Activated CD8-positive, alpha-beta T cell treated with anti-CD3 and anti-CD28 coated beads for 36 hours (primary cell): ENCODE results near the gene STK24. TPM values are rescaled to one million over a fixed set of nuclear protein-coding genes. Genes with fewer than 3 reads are reported as not detected.

Source experiments
- ATAC-seq: fragments of 200-7000 bp; cut with Tn5 transposase; one replicate; pipeline ENCODE4 v1.10.0; 2021; ENCODE audit warnings: mild to moderate bottlenecking, moderate library complexity
- CTCF ChIA-PET: fragments of 350-600 bp; sonication (Branson Sonifier 250); formaldehyde crosslinking; loops from one replicate; lab custom pipeline; 2021; ENCODE audit warnings: antibody characterized with exemption; lab: Charles Lee
- POLR2A ChIA-PET: fragments of 350-600 bp; sonication (Branson Sonifier 250); formaldehyde crosslinking; loops from one replicate; lab custom pipeline; 2021; ENCODE audit warnings: antibody characterized with exemption; lab: Charles Lee
- DNase-seq: peaks from one replicate; pipeline ENCODE4 v3.0.0-alpha.2; 2020
- H3K27ac Mint-ChIP-seq: one replicate; pipeline ENCODE4 v1.8.0; 2021; ENCODE audit warnings: mild to moderate bottlenecking, mixed read lengths
- H3K27me3 Mint-ChIP-seq: one replicate; pipeline ENCODE4 v1.8.0; 2021; ENCODE audit warnings: mixed read lengths
- H3K36me3 Mint-ChIP-seq: one replicate; pipeline ENCODE4 v1.8.0; 2021; ENCODE audit warnings: low read depth, mixed read lengths
- H3K4me1 Mint-ChIP-seq: one replicate; pipeline ENCODE4 v1.8.0; 2021; ENCODE audit warnings: low read depth, mixed read lengths
- H3K4me3 Mint-ChIP-seq: one replicate; pipeline ENCODE4 v1.8.0; 2021; ENCODE audit warnings: mild to moderate bottlenecking, moderate library complexity, mixed read lengths
- H3K9me3 Mint-ChIP-seq: one replicate; pipeline ENCODE4 v1.8.0; 2021; ENCODE audit warnings: mixed read lengths
- CTCF ChIP-seq: fragments of 200-600 bp; IDR thresholded peaks from one replicate; pipeline ENCODE4 v1.8.0; 2022; ENCODE audit warnings: antibody characterized with exemption, mild to moderate bottlenecking
- intact Hi-C: fragments of 100-400 bp; cut with micrococcal nuclease; formaldehyde crosslinking; loops from one replicate; pipeline ENCODE4 v1.10.0; 2022
- total RNA-seq, 2 experiments: library from RNA; stranded (reverse); gene quantifications; one replicate each; pipeline ENCODE4 v1.2.3, GENCODE V29; 2021

The STK24 gene
- total RNA-seq, 2 experiments from 2014 or later, result 118 TPM

- no peak overlapping the region for H3K27ac Mint-ChIP-seq
- DNase-seq (no peak), ATAC-seq (no peak)
- H3K4me1 Mint-ChIP-seq, result peaks cover 9% of the 10 kb centered on the region
- H3K4me3 Mint-ChIP-seq, result no peak overlapping the region
- TF ChIP-seq CTCF, result no peak
- intact Hi-C loops, result no loop called here
- no peaks in the 10 kb centered on the region for H3K36me3 Mint-ChIP-seq
- ChIA-PET CTCF (interaction anchor here (1.0 kb wide), 1 partner anchor 35 kb away, joined by 4 read pairs; no protein-coding TSS in a partner anchor), POLR2A (no interaction called here)
- no peaks in the 10 kb centered on the region for H3K9me3 Mint-ChIP-seq
- peaks cover 3% of the 10 kb centered on the region for H3K27me3 Mint-ChIP-seq
Observed at GRCh38 chr13:98409281-98409680, 167.6 kb downstream of the STK24 start.

GRCh38 chr13:98407575-98407974 lies 169.3 kb downstream of the STK24 start:
- DNase-seq, result no peak
- Mint-ChIP-seq H3K9me3 (no peaks in the 10 kb centered on the region), H3K4me1 (peaks cover 9% of the 10 kb centered on the region), H3K36me3 (no peaks in the 10 kb centered on the region), H3K27me3 (peaks cover 3% of the 10 kb centered on the region), H3K4me3 (no peak overlapping the region), H3K27ac (no peak overlapping the region)
- intact Hi-C loops, result no loop called here
- TF ChIP-seq CTCF, result no peak
- ATAC-seq, result no peak
- CTCF ChIA-PET, result interaction anchor here (1.1 to 1.6 kb wide), 2 partner anchors 245 to 266 kb away, joined by 4 to 5 read pairs; no protein-coding TSS in a partner anchor
- POLR2A ChIA-PET, result no interaction called here

- no peak for DNase-seq
- no peaks in the 10 kb centered on the region for H3K9me3 Mint-ChIP-seq
- no peaks in the 10 kb centered on the region for H3K36me3 Mint-ChIP-seq
- H3K27me3 Mint-ChIP-seq, result peaks cover 3% of the 10 kb centered on the region
- H3K4me1 Mint-ChIP-seq, result peaks cover 5% of the 10 kb centered on the region
- ATAC-seq, result no peak
- no peak overlapping the region for H3K4me3 Mint-ChIP-seq
- intact Hi-C loops, result no loop called here
- no peak overlapping the region for H3K27ac Mint-ChIP-seq
- TF ChIP-seq CTCF, result no peak
- CTCF ChIA-PET, result no interaction called here
- POLR2A ChIA-PET, result no interaction called here
Observed at GRCh38 chr13:98406971-98407370, 169.9 kb downstream of the STK24 start.

GRCh38 chr13:98406427-98406826 lies 170.5 kb downstream of the STK24 start:
- no peak overlapping the region for H3K27ac Mint-ChIP-seq
- ChIA-PET POLR2A (no interaction called here), CTCF (interaction anchor here (1.8 to 2.8 kb wide), 2 partner anchors 39 to 247 kb away, joined by 7 read pairs; no protein-coding TSS in a partner anchor)
- peaks cover 2% of the 10 kb centered on the region for H3K4me1 Mint-ChIP-seq
- ATAC-seq (no peak), DNase-seq (no peak)
- no peaks in the 10 kb centered on the region for H3K9me3 Mint-ChIP-seq
- no peak for TF ChIP-seq CTCF
- peaks cover 3% of the 10 kb centered on the region for H3K27me3 Mint-ChIP-seq
- no peak overlapping the region for H3K4me3 Mint-ChIP-seq
- intact Hi-C loops, result no loop called here
- H3K36me3 Mint-ChIP-seq, result no peaks in the 10 kb centered on the region

GRCh38 chr13:98405690-98406344 lies 171.1 kb downstream of the STK24 start:
- POLR2A ChIA-PET, result no interaction called here
- CTCF ChIA-PET, result interaction anchor here (0.7 to 2.8 kb wide), 5 partner anchors 8 to 266 kb away, joined by 3 to 7 read pairs (median 4); no protein-coding TSS in a partner anchor

More at GRCh38 chr13:98405690-98406344, 171.1 kb downstream of the STK24 start:
- DNase-seq, result no peak
- no peak overlapping the region for H3K4me3 Mint-ChIP-seq
- no peaks in the 10 kb centered on the region for H3K4me1 Mint-ChIP-seq
- intact Hi-C loops, result no loop called here
- H3K27me3 Mint-ChIP-seq, result no peaks in the 10 kb centered on the region
- H3K9me3 Mint-ChIP-seq, result no peaks in the 10 kb centered on the region
- no peak overlapping the region for H3K27ac Mint-ChIP-seq
- no peaks in the 10 kb centered on the region for H3K36me3 Mint-ChIP-seq
- no peak for ATAC-seq
- TF ChIP-seq CTCF, result no peak
